ENCODE data around the gene RARB.

GRCh38 chr3:25472731-25473130 lies 44.7 kb downstream of the RARB start:
- TF ChIP-seq CTCF (conservative IDR thresholded peaks at IDR 0.05) (no peak), ZFX (IDR thresholded peaks at IDR 0.05) (no peak)
